HEK293 (cell line): ENCODE results near the gene PRRT2.
"Not testable (repeated sequence)": the region's sequence is repeated elsewhere in the genome, so short reads cannot be mapped to it uniquely, and the experiment has no call there.

Source experiments
- CTCF ChIA-PET: fragments of 350-600 bp; formaldehyde crosslinking; extraction: SDS; loops from one replicate; lab custom pipeline; 2021; ENCODE audit warnings: antibody characterized with exemption; lab: Yijun Ruan, JAX
- POLR2A ChIA-PET: fragments of 300-600 bp; formaldehyde crosslinking; extraction: SDS; loops from one replicate; lab custom pipeline; 2020; ENCODE audit warnings: antibody characterized with exemption, inconsistent platforms; lab: Yijun Ruan, JAX
- H3K27ac ChIP-seq: fragments of 200-500 bp; sonication (Bioruptor generic); 2 replicates; pipeline ENCODE4 v1.5.1; 2014; ENCODE audit warnings: low read depth, low read length, control low read depth, inconsistent platforms; ENCODE audit errors: extremely low read depth
- H3K36me3 ChIP-seq, 2 experiments: fragments of 200-500 bp in 1 of 2; sonication (Bioruptor generic) in 1 of 2; 1 replicate in 1 of 2; 2 replicates in 1 of 2; pipeline ENCODE4 v1.5.1; 2014 to 2017; ENCODE audit warnings: inconsistent platforms in 2 of 2, low read length in 2 of 2; ENCODE audit not compliant: control insufficient read depth in 2 of 2, insufficient read depth in 1 of 2
- H3K4me1 ChIP-seq: fragments of 200-500 bp; sonication (Bioruptor generic); 2 replicates; pipeline ENCODE4 v1.5.1; 2014; ENCODE audit warnings: mild to moderate bottlenecking, low read length, inconsistent platforms; ENCODE audit not compliant: control insufficient read depth, insufficient read depth
- H3K4me3 ChIP-seq: 2 replicates; pipeline ENCODE4 v1.5.1; 2011; ENCODE audit warnings: low read depth, mild to moderate bottlenecking, control low read depth, low read length, moderate library complexity
- H3K9me3 ChIP-seq: fragments of 200-500 bp; sonication (Bioruptor generic); 2 replicates; pipeline ENCODE4 v1.5.1; 2014; ENCODE audit warnings: low read depth, low read length, inconsistent platforms; ENCODE audit not compliant: control insufficient read depth, insufficient read depth
- BCL11A ChIP-seq: fragments of 450-650 bp; formaldehyde crosslinking; IDR thresholded peaks from 2 replicates; pipeline ENCODE4 v1.5.1; 2016; ENCODE audit warnings: low read depth, missing biosample characterization, missing genetic modification characterization
- MYNN ChIP-seq: fragments of 450-650 bp; formaldehyde crosslinking; IDR thresholded peaks from 2 replicates; pipeline ENCODE4 v1.5.1; 2016; ENCODE audit warnings: missing biosample characterization, missing genetic modification characterization, borderline replicate concordance
- SP3 ChIP-seq: fragments of 450-650 bp; formaldehyde crosslinking; IDR thresholded peaks from 2 replicates; pipeline ENCODE4 v1.5.1; 2016; ENCODE audit warnings: missing biosample characterization, missing genetic modification characterization
- YY2 ChIP-seq: fragments of 450-650 bp; formaldehyde crosslinking; IDR thresholded peaks from 2 replicates; pipeline ENCODE4 v1.5.1; 2016; ENCODE audit warnings: missing biosample characterization, missing genetic modification characterization
- ZNF10 ChIP-seq: fragments of 450-650 bp; formaldehyde crosslinking; IDR thresholded peaks from 2 replicates; pipeline ENCODE4 v1.5.1; 2017; ENCODE audit warnings: missing biosample characterization, missing genetic modification characterization
- ZNF121 ChIP-seq: fragments of 450-650 bp; formaldehyde crosslinking; IDR thresholded peaks from 2 replicates; pipeline ENCODE4 v1.5.1; 2016; ENCODE audit warnings: missing biosample characterization, missing genetic modification characterization
- ZNF157 ChIP-seq: fragments of 450-650 bp; formaldehyde crosslinking; IDR thresholded peaks from 2 replicates; pipeline ENCODE4 v1.5.1; 2016; ENCODE audit warnings: missing biosample characterization, missing genetic modification characterization
- ZNF169 ChIP-seq: fragments of 450-650 bp; formaldehyde crosslinking; IDR thresholded peaks from 2 replicates; pipeline ENCODE4 v1.5.1; 2016; ENCODE audit warnings: missing biosample characterization, missing genetic modification characterization
- ZNF175 ChIP-seq: fragments of 450-650 bp; formaldehyde crosslinking; IDR thresholded peaks from 2 replicates; pipeline ENCODE4 v1.5.1; 2016; ENCODE audit warnings: missing biosample characterization, missing genetic modification characterization
- ZNF335 ChIP-seq: fragments of 450-650 bp; formaldehyde crosslinking; conservative IDR thresholded peaks from 2 replicates; pipeline ENCODE4 v1.5.1; 2016; ENCODE audit warnings: missing biosample characterization, missing genetic modification characterization
- ZNF37A ChIP-seq: fragments of 450-650 bp; IDR thresholded peaks from 2 replicates; pipeline ENCODE4 v1.5.1; 2018; ENCODE audit warnings: missing biosample characterization, missing genetic modification characterization
- ZNF404 ChIP-seq: fragments of 450-650 bp; formaldehyde crosslinking; IDR thresholded peaks from 2 replicates; pipeline ENCODE4 v1.5.1; 2017; ENCODE audit warnings: missing biosample characterization, missing genetic modification characterization
- ZNF433 ChIP-seq: fragments of 450-650 bp; formaldehyde crosslinking; IDR thresholded peaks from 2 replicates; pipeline ENCODE4 v1.5.1; 2016; ENCODE audit warnings: missing biosample characterization, missing genetic modification characterization, low read depth
- ZNF521 ChIP-seq: fragments of 450-650 bp; formaldehyde crosslinking; IDR thresholded peaks from 2 replicates; pipeline ENCODE4 v1.5.1; 2017; ENCODE audit warnings: missing biosample characterization, mild to moderate bottlenecking, missing genetic modification characterization
- ZNF529 ChIP-seq: fragments of 450-650 bp; formaldehyde crosslinking; IDR thresholded peaks from 2 replicates; pipeline ENCODE4 v1.5.1; 2017; ENCODE audit warnings: missing genetic modification characterization, missing biosample characterization; ENCODE audit not compliant: insufficient replicate concordance
- ZNF544 ChIP-seq: fragments of 450-650 bp; formaldehyde crosslinking; IDR thresholded peaks from 2 replicates; pipeline ENCODE4 v1.5.0; 2017; ENCODE audit warnings: missing biosample characterization, missing genetic modification characterization
- ZNF561 ChIP-seq: fragments of 450-650 bp; IDR thresholded peaks from 2 replicates; pipeline ENCODE4 v1.5.1; 2018; ENCODE audit warnings: missing biosample characterization, missing genetic modification characterization, borderline replicate concordance
- ZNF658 ChIP-seq: fragments of 450-650 bp; formaldehyde crosslinking; IDR thresholded peaks from 2 replicates; pipeline ENCODE4; 2016; ENCODE audit warnings: missing biosample characterization, missing genetic modification characterization
- ZNF664 ChIP-seq: fragments of 450-650 bp; formaldehyde crosslinking; IDR thresholded peaks from 2 replicates; pipeline ENCODE4 v1.5.1; 2016; ENCODE audit warnings: missing biosample characterization, missing genetic modification characterization
- ZNF707 ChIP-seq: fragments of 450-650 bp; formaldehyde crosslinking; IDR thresholded peaks from 2 replicates; pipeline ENCODE4 v1.5.1; 2016; ENCODE audit warnings: missing biosample characterization, missing genetic modification characterization
- ZNF76 ChIP-seq: fragments of 450-650 bp; formaldehyde crosslinking; IDR thresholded peaks from 2 replicates; pipeline ENCODE4; 2016; ENCODE audit warnings: low read depth, missing biosample characterization, missing genetic modification characterization, borderline replicate concordance
- ZNF843 ChIP-seq: fragments of 450-650 bp; formaldehyde crosslinking; IDR thresholded peaks from 2 replicates; pipeline ENCODE4 v1.5.1; 2016; ENCODE audit warnings: missing biosample characterization, missing genetic modification characterization
- TF ChIP-seq, protein P1 (sequence below): fragments of 450-650 bp; formaldehyde crosslinking; IDR thresholded peaks from 2 replicates; pipeline ENCODE4 v1.5.1; 2016; ENCODE audit warnings: missing biosample characterization, missing genetic modification characterization
- TF ChIP-seq, protein P2 (sequence below): fragments of 450-650 bp; formaldehyde crosslinking; IDR thresholded peaks from 2 replicates; pipeline ENCODE4 v1.5.1; 2016; ENCODE audit warnings: missing biosample characterization, missing genetic modification characterization, low read depth
- TF ChIP-seq, protein P3 (sequence below): fragments of 450-650 bp; formaldehyde crosslinking; IDR thresholded peaks from 2 replicates; pipeline ENCODE4 v1.5.1; 2016; ENCODE audit warnings: missing biosample characterization, missing genetic modification characterization

PRRT2 gene

DNA sequence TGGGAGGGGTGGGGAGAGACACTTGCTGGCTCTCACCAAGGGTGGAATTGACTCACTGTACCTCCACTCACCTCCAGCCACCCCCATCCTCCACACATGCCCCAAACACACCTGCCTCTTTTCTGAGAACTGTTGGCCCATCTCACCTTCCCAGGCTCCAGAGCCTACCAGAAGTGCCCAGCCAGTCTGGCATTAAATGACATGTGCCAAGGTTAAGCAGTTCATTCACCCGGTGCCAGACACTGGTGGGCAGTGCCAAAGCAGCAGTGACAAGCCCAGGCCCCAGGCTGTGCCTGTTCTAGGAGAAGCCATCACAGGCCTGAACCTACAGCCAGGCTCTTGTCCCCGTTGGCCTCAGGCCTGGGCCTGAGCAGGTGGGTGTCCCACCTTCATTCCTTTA is 19.5 kb downstream of the PRRT2 start:
- H3K9me3 ChIP-seq: no peaks in the 10 kb centered on the region
- CTCF ChIA-PET: no interaction called here
- no peak overlapping the region for H3K4me3 ChIP-seq
- TF ChIP-seq ZNF658 (tag by site-specific recombination) (no peak), ZNF37A (no peak), ZNF664 (tag by site-specific recombination) (no peak), ZNF10 (tag by site-specific recombination) (peak; percentile 74)
- TF ChIP-seq, all 188 proteins: peak for 1
- POLR2A ChIA-PET: no interaction called here
- Histone ChIP-seq H3K27ac (no peak overlapping the region), H3K4me1 (no peaks in the 10 kb centered on the region), H3K36me3 (peaks cover 0 to 5% of the 10 kb centered on the region in 2 experiments; a peak in 1 of 3 replicates)

DNA sequence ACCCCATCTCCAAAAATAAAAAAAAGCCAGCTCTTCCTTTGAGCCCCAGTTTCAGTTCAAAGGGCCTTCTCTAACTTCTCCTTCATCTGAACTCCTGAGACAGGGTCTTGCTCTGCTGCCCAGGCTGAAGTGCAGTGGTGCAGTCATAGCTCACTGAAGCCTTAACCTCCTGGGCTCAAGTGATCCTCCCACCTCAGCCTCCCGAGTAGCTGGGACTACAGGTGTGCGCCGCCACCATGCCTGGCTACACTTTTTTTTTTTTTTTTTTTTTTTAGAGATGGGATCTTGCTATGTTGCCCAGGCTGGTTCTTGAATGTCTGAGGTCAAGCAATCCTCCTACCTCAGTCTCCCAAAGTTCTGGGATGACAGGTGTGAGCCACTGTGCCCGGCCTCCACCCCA is 21.2 kb downstream of the PRRT2 start:
- CTCF ChIA-PET: interaction anchor here (0.6 to 1.2 kb wide), 2 partner anchors 15 to 186 kb away, joined by 4 to 10 read pairs; no protein-coding TSS in a partner anchor
- H3K36me3 ChIP-seq, H3K4me1 ChIP-seq, H3K9me3 ChIP-seq, H3K27ac ChIP-seq, H3K4me3 ChIP-seq: not testable (repeated sequence)
- TF ChIP-seq, protein P1, sequence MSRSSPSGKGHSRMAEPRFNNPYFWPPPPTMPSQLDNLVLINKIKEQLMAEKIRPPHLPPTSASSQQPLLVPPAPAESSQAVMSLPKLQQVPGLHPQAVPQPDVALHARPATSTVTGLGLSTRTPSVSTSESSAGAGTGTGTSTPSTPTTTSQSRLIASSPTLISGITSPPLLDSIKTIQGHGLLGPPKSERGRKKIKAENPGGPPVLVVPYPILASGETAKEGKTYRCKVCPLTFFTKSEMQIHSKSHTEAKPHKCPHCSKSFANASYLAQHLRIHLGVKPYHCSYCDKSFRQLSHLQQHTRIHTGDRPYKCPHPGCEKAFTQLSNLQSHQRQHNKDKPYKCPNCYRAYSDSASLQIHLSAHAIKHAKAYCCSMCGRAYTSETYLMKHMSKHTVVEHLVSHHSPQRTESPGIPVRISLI (tag by site-specific recombination): peak; percentile 25; the same call in 1 of the 2 replicates
- peak; percentile 92 for TF ChIP-seq ZNF121
- POLR2A ChIA-PET: interaction anchor here (0.6 kb wide), 1 partner anchor 194 kb away, joined by 3 read pairs; no protein-coding TSS in a partner anchor

DNA sequence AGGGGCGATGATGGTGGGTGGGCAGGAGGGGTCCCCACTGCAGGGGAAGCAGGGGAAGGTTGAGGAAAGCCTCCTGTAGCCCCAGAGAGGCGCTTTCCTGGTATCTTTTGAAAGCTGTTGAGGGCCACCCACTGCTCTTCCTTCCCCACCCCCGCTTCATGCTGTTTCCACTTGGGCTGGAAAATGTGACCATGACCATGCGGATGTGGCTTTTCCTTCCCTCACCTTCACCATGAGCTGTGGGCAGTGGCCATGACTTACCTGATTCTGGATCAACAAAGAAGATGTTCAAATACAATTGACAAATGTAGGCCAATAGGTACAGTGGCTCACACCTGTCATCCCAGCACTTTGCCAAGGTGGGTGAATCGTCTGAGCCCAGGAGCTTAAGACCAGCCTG is 22.1 kb downstream of the PRRT2 start:
- no peaks in the 10 kb centered on the region for H3K4me1 ChIP-seq
- H3K9me3 ChIP-seq: no peaks in the 10 kb centered on the region
- POLR2A ChIA-PET: no interaction called here
- CTCF ChIA-PET: interaction anchor here (0.6 to 6.5 kb wide), 2 partner anchors 14 to 1180 kb away, joined by 6 to 67 read pairs; no protein-coding TSS in a partner anchor
- H3K27ac ChIP-seq: no peak overlapping the region
- no peak overlapping the region for H3K4me3 ChIP-seq
- TF ChIP-seq, protein P2, sequence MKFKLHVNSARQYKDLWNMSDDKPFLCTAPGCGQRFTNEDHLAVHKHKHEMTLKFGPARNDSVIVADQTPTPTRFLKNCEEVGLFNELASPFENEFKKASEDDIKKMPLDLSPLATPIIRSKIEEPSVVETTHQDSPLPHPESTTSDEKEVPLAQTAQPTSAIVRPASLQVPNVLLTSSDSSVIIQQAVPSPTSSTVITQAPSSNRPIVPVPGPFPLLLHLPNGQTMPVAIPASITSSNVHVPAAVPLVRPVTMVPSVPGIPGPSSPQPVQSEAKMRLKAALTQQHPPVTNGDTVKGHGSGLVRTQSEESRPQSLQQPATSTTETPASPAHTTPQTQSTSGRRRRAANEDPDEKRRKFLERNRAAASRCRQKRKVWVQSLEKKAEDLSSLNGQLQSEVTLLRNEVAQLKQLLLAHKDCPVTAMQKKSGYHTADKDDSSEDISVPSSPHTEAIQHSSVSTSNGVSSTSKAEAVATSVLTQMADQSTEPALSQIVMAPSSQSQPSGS: no peak
- H3K36me3 ChIP-seq: peaks cover 0 to 5% of the 10 kb centered on the region in 2 experiments; a peak in 1 of 3 replicates

DNA sequence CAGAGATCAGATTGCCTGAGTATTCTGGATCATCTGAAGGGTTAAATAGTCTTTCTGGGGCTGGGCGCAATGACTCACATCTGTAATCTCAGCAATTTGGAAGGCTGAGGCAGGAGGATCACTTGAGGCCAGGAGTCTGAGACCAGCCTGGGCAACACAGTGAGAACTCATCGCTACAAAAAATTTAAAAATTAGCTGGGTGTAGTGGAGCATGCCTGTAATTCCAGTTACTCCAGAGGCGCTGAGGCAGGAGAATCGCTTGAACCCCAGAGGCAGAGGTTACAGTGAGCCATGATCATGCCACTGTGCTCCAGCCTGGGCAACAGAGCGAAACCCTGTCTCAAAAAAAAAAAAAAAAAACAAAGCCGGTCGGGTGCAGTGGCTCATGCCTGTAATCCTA is 23.9 kb downstream of the PRRT2 start:
- POLR2A ChIA-PET: interaction anchor here (1.5 kb wide), 1 partner anchor 16 kb away, joined by 4 read pairs; the partner anchor contains the start of gene MVP
- Histone ChIP-seq H3K27ac (no peak overlapping the region), H3K4me1 (no peaks in the 10 kb centered on the region), H3K36me3 (peaks cover 0 to 5% of the 10 kb centered on the region in 2 experiments; a peak in 1 of 3 replicates), H3K9me3 (no peaks in the 10 kb centered on the region), H3K4me3 (no peak overlapping the region)
- CTCF ChIA-PET: interaction anchor here (1.2 to 6.5 kb wide), 2 partner anchors 12 to 196 kb away, joined by 3 to 67 read pairs; partner anchors contain the start of gene TLCD3B
- TF ChIP-seq ZNF521: no peak
- no peak for TF ChIP-seq ZNF529 (tag by site-specific recombination)
- no peak for TF ChIP-seq ZNF335 (tag by site-specific recombination)
- TF ChIP-seq ZNF544 (tag by site-specific recombination): no peak
- TF ChIP-seq, protein P3, sequence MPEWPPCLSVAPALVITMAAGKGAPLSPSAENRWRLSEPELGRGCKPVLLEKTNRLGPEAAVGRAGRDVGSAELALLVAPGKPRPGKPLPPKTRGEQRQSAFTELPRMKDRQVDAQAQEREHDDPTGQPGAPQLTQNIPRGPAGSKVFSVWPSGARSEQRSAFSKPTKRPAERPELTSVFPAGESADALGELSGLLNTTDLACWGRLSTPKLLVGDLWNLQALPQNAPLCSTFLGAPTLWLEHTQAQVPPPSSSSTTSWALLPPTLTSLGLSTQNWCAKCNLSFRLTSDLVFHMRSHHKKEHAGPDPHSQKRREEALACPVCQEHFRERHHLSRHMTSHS (tag by site-specific recombination): no peak
- TF ChIP-seq ZNF561 (tag by site-specific recombination): no peak
- no peak for TF ChIP-seq MYNN
- TF ChIP-seq ZNF169 (tag by site-specific recombination): no peak
- no peak for TF ChIP-seq ZNF843 (tag by site-specific recombination)
- no peak for TF ChIP-seq ZNF76
- no peak for TF ChIP-seq ZNF157 (tag by site-specific recombination)
- no peak for TF ChIP-seq ZNF433 (tag by site-specific recombination)
- no peak for TF ChIP-seq BCL11A
- TF ChIP-seq ZNF175 (tag by site-specific recombination): no peak
- TF ChIP-seq ZNF707: no peak
- TF ChIP-seq ZNF658 (tag by site-specific recombination): no peak
- no peak for TF ChIP-seq ZNF404 (tag by site-specific recombination)
- TF ChIP-seq YY2 (tag by site-specific recombination): no peak
- no peak for TF ChIP-seq SP3
